HG03354 (cell line): ENCODE results near the gene STK40.

ENCODE experiments used
- ATAC-seq: cut with Tn5 transposase; IDR thresholded peaks from one replicate; pipeline ENCODE4 v1.9.1; 2021; ENCODE audit warnings: mild to moderate bottlenecking; ENCODE audit not compliant: unreplicated experiment, poor library complexity, severe bottlenecking

The STK40 gene

GRCh38 chr1:36322786-36323635 is 62.7 kb downstream of the STK40 start:
- peak; percentile 39 for ATAC-seq

- ATAC-seq: no peak
Observed at GRCh38 chr1:36322041-36322785, 63.5 kb downstream of the STK40 start.

- ATAC-seq: no peak
Observed at GRCh38 chr1:36321119-36321951, 64.4 kb downstream of the STK40 start.

- ATAC-seq: no peak
Observed at GRCh38 chr1:36320767-36321118, 65.0 kb downstream of the STK40 start.

GRCh38 chr1:36320291-36320761 is 65.4 kb downstream of the STK40 start:
- ATAC-seq: no peak

GRCh38 chr1:36309397-36309796 is 76.3 kb downstream of the STK40 start:
- no peak for ATAC-seq

GRCh38 chr1:36307601-36308330 is 78.0 kb downstream of the STK40 start:
- ATAC-seq: no peak

- ATAC-seq: peak; percentile 97
Observed at GRCh38 chr1:36306902-36307456, 78.7 kb downstream of the STK40 start.

- ATAC-seq: peak; percentile 46
Observed at GRCh38 chr1:36306210-36306901, 79.4 kb downstream of the STK40 start, which contains the start of gene SH3D21. Gene SH3D21 (plus strand): TSS chr1:36306368. CDS start chr1:36306421, 53 bp downstream.

GRCh38 chr1:36305915-36306209 is 79.9 kb downstream of the STK40 start:
- no peak for ATAC-seq

GRCh38 chr1:36304970-36305914 is 80.5 kb downstream of the STK40 start:
- no peak for ATAC-seq

- ATAC-seq: no peak
Observed at GRCh38 chr1:36304521-36304920, 81.2 kb downstream of the STK40 start.

- ATAC-seq: no peak
Observed at GRCh38 chr1:36303650-36304360, 81.9 kb downstream of the STK40 start.

GRCh38 chr1:36303244-36303643 is 82.5 kb downstream of the STK40 start:
- ATAC-seq: no peak

- ATAC-seq: no peak
Observed at GRCh38 chr1:36301220-36301619, 84.5 kb downstream of the STK40 start.

- no peak for ATAC-seq
Observed at GRCh38 chr1:36300526-36300925, 85.2 kb downstream of the STK40 start.

GRCh38 chr1:36298640-36299039 is 87.1 kb downstream of the STK40 start:
- no peak for ATAC-seq
